Ishikawa (cell line): ENCODE measurements around the gene GLIS1.

Source experiments
- CEBPB ChIP-seq: IDR thresholded peaks from 2 replicates; pipeline ENCODE4 v1.6.1; 2012
- EGR1 ChIP-seq: IDR thresholded peaks from 2 replicates; pipeline ENCODE4 v1.6.1; 2012
- EP300 ChIP-seq: IDR thresholded peaks from 2 replicates; pipeline ENCODE4 v1.6.1; 2012; ENCODE audit warnings: borderline replicate concordance
- MAX ChIP-seq: IDR thresholded peaks from 2 replicates; pipeline ENCODE4 v1.6.1; 2012
- NFIC ChIP-seq: IDR thresholded peaks from 2 replicates; pipeline ENCODE4 v1.6.1; 2012
- RAD21 ChIP-seq: IDR thresholded peaks from 2 replicates; pipeline ENCODE4 v1.6.1; 2012; ENCODE audit warnings: low read depth
- TAF1 ChIP-seq: IDR thresholded peaks from 2 replicates; pipeline ENCODE4 v1.6.1; 2012; ENCODE audit warnings: low read depth, mild to moderate bottlenecking
- TEAD4 ChIP-seq: IDR thresholded peaks from 2 replicates; pipeline ENCODE4 v1.6.1; 2012
- YY1 ChIP-seq: IDR thresholded peaks from 2 replicates; pipeline ENCODE4 v1.6.1; 2012; ENCODE audit warnings: low read depth

GRCh38 chr1:53633073-53633704, 105.8 kb downstream of the GLIS1 start:
- TF ChIP-seq TEAD4 = no peak
- no peak for TF ChIP-seq TAF1
- no peak for TF ChIP-seq YY1
- TF ChIP-seq RAD21 = no peak
- TF ChIP-seq EP300 = no peak
- no peak for TF ChIP-seq MAX
- no peak for TF ChIP-seq NFIC
- no peak for TF ChIP-seq CEBPB
- no peak for TF ChIP-seq EGR1
